HG02623 (cell line): ENCODE data around the gene PARVA.

Experiments used
- ATAC-seq: cut with Tn5 transposase; IDR thresholded peaks from one replicate; pipeline ENCODE4 v1.9.1; 2021; ENCODE audit warnings: moderate library complexity; ENCODE audit not compliant: unreplicated experiment

The PARVA gene

GRCh38 chr11:12524865-12525264 lies 147.5 kb downstream of the PARVA start:
- ATAC-seq: no peak

GRCh38 chr11:12525466-12526055 lies 148.2 kb downstream of the PARVA start:
- no peak for ATAC-seq

GRCh38 chr11:12526789-12527188 lies 149.4 kb downstream of the PARVA start:
- ATAC-seq: no peak

GRCh38 chr11:12528487-12528886 lies 151.1 kb downstream of the PARVA start:
- no peak for ATAC-seq

- ATAC-seq: no peak
Measured at GRCh38 chr11:12529041-12529440, 151.7 kb downstream of the PARVA start.

GRCh38 chr11:12529793-12530192 lies 152.4 kb downstream of the PARVA start:
- no peak for ATAC-seq

GRCh38 chr11:12531020-12531419 lies 153.6 kb downstream of the PARVA start:
- ATAC-seq: no peak

GRCh38 chr11:12531681-12532080 lies 154.3 kb downstream of the PARVA start:
- ATAC-seq: no peak

- no peak for ATAC-seq
Measured at GRCh38 chr11:12532580-12532979, 155.2 kb downstream of the PARVA start.

- no peak for ATAC-seq
Measured at GRCh38 chr11:12534549-12534948, 157.2 kb downstream of the PARVA start.

- ATAC-seq: no peak
Measured at GRCh38 chr11:12535321-12535720, 157.9 kb downstream of the PARVA start.

- ATAC-seq: no peak
Measured at GRCh38 chr11:12536566-12536965, 159.2 kb downstream of the PARVA start.

- ATAC-seq: no peak
Measured at GRCh38 chr11:12537778-12538401, 160.5 kb downstream of the PARVA start.

- no peak for ATAC-seq
Measured at GRCh38 chr11:12538889-12539421, 161.6 kb downstream of the PARVA start.

GRCh38 chr11:12539572-12539971 lies 162.2 kb downstream of the PARVA start:
- no peak for ATAC-seq

GRCh38 chr11:12540075-12540680 lies 162.8 kb downstream of the PARVA start:
- ATAC-seq: no peak

GRCh38 chr11:12540913-12541582 lies 163.7 kb downstream of the PARVA start:
- ATAC-seq: no peak

GRCh38 chr11:12541583-12542151 lies 164.3 kb downstream of the PARVA start:
- no peak for ATAC-seq

GRCh38 chr11:12542186-12542935 lies 165.0 kb downstream of the PARVA start:
- no peak for ATAC-seq

- no peak for ATAC-seq
Measured at GRCh38 chr11:12543596-12544415, 166.4 kb downstream of the PARVA start.
